Activated T-helper 1 cell treated with Interleukin-2 at 50 U/mL for 16 hours (primary cell): Measurements from ENCODE around the gene PLG.
"Not testable (repeated sequence)": the region's sequence is repeated elsewhere in the genome, so short reads cannot be mapped to it uniquely, and the experiment has no call there.

Experiments
- DNase-seq: peaks from one replicate; pipeline ENCODE4 v3.0.0-alpha.2; 2020; ENCODE audit warnings: low read depth

Gene PLG

GRCh38 chr6:160701918-160702680 lies at the start of gene PLG:
Gene PLG, plus strand, starts transcription at chr6:160702244. Its CDS starts 61 bp downstream, at chr6:160702305.
- not testable (repeated sequence) for DNase-seq

DNA sequence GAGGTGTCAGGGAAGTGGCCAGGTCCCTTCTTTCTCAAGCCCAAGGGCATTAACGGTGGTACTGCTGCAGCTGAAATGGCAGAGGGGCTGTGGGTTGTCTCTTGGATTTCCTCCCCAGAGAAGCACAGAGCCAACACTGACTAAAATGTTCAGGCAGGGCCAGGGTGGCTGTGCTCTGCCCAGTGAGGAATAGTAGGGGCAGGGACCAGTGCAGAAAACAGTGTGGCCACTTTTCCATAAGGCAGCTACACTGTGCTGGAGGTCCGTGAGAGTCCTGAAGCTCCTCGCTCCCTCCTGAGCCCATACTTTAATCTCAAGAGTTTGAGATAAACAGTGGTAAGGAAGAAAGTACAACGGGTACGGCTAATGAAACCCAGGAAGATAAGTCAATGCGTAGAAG lies 42.5 kb upstream of the PLG start:
- DNase-seq = no peak

DNA sequence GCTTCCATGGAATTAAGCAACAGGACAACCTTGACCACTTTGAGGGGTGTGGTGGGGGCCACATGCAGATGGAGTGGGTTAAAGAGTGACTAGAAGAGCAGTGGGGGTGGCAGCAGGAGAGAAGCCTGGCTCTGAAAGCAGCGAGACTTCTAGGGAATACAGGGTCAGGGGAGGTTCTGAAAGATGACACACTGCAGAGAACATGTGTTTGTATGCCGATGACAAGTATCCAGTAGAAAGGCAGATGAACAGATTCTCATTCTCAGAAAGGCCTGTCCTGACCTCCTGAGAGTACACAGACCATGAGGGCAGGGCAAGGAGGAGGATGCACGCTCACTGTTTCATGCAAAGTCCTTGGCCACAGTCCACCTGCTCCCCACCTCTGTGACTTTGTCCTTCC lies 40.8 kb upstream of the PLG start:
- no peak for DNase-seq

GRCh38 chr6:160662429-160662828 lies 39.6 kb upstream of the PLG start:
- no peak for DNase-seq

GRCh38 chr6:160662842-160663241 lies 39.2 kb upstream of the PLG start:
- no peak for DNase-seq

- DNase-seq = not testable (repeated sequence)
Observed at GRCh38 chr6:160664198-160664597, 37.8 kb upstream of the PLG start, which contains the start of gene LPA. Gene LPA, minus strand, starts transcription at chr6:160664275. Its CDS starts 61 bp downstream, at chr6:160664214.

DNA sequence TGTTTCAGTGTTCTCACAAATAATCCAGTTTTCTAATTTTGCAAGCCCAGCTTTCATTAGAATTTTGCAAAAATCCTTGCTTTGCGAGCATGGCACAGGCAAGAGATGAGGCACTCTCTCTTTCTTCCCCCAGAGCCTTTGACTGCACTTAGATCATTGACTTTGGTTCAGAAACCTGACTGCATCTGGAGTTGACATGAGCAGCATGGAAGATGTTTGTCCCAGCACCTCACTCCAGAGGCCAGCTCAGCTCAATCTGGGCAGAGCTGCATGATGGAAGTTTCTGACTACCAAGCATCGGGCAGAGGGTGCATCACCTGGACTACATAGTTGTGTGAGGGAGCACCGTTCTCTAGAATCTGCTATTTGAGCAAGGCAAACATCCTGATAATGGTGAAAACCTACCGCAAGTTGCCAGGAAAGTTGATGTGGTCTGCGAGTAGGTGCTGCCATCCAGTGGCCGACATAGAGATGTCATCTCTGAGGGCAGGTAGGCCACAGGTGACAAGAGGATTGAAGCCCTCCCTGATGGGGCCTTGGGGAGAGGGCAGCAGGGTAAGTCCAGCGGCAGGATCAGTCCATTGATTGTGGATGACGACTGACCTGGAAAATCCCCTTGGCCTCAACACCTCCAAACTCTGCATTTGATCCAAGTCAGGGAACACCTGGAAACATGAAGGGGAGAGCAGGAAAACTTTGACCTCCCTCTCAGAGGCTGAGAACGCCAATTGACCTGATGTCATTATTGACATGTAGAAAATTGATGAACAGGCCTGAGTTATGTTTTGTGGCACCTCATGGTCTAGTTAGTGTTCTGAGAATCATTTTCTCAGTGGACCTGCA lies 34.2 kb upstream of the PLG start:
- DNase-seq = no peak

DNA sequence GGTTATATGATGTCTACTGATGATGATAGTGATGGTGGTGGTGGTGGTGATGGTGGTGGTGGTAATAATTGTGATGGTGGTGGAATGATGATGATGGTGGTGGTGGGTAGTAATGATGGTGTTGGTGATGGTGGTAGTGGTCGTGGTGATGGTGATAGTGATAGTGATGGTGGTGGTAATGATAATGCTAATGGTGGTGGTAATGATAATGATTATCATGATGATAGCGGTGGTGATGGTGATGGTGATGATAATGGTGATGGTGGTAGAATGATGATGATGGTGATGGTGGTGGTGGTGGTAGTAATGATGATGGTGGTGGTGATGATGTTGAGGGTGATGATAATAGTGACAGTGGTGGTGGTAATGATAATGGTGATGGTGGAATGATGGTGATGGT lies 33.5 kb upstream of the PLG start:
- no peak for DNase-seq

- not testable (repeated sequence) for DNase-seq
Observed at GRCh38 chr6:160676418-160676817, 25.6 kb upstream of the PLG start.

DNA sequence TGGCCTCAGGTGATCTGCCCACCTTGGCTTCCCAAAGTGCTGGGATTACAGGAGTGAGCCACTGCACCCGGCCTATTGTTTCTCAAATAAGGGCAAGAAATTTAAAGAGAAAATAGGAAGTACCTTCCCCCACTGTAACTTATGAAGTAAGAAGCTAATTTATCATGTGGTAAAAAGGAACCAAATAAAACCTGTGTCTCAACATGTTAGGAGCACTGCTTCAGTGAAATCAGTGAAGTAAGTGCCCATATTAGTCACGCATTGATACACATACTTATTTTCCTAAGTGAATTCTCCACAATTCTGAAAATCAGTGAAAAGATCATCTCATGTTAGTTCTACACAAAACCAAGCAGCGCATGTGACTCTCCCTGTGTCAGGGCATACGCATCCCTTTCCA lies 23.8 kb upstream of the PLG start:
- DNase-seq = no peak

DNA sequence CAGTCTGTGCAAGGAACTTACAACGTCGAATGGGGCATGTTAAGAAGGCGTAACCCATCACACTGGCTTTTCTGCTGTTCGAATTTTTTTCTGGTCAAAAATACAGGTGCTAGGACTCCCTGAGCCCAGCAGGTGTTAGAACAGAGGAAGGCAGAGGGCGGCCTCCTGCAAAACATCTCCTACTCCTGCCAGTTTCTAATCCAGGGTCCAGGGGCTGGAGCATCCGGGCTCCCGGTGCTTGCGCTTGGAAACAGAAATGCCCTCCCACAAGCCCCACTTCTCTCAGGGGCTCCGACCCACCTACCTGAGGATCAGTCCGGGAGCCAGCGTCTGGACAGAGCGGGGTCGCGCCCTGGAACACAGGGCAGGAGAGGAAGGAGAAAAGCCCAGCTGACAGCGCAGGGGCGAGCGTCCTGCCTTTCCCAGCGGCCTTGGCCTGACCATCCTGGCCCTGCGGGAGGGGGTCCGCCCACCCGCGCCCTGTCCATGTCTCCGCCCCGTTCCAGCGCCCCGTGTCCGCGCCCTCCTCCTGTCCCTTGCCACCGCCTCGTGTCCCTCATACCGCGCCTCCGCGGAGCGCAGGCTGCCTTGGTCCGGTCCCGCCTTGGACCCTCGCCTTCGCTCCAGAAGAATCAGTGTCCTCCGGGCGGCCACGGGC lies 23.2 kb upstream of the PLG start:
- DNase-seq = no peak

DNA sequence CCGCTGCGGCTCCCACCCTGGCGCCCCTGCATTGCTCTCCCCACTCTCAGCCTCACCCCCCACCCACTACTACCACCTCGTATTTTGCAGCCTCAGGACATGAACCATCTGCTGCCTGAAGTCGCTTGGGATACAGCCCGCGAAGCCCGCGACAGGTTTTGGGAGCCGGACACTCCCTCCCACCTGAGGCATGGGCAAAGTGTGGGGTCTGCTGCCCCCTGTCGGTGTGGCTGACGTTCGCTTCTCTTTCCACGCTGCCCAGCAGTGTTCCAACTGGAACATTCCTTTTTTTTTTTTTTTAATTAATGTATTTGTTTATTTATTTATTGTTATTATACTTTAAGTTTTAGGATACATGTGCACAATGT lies 22.7 kb upstream of the PLG start:
- no peak for DNase-seq

- DNase-seq = not testable (repeated sequence)
Observed at GRCh38 chr6:160685101-160685761, 16.8 kb upstream of the PLG start.

GRCh38 chr6:160685762-160686450 lies 16.1 kb upstream of the PLG start:
- no peak for DNase-seq

- DNase-seq = no peak
Observed at GRCh38 chr6:160690458-160690857, 11.6 kb upstream of the PLG start.

- DNase-seq = no peak
Observed at GRCh38 chr6:160691617-160692016, 10.4 kb upstream of the PLG start.

DNA sequence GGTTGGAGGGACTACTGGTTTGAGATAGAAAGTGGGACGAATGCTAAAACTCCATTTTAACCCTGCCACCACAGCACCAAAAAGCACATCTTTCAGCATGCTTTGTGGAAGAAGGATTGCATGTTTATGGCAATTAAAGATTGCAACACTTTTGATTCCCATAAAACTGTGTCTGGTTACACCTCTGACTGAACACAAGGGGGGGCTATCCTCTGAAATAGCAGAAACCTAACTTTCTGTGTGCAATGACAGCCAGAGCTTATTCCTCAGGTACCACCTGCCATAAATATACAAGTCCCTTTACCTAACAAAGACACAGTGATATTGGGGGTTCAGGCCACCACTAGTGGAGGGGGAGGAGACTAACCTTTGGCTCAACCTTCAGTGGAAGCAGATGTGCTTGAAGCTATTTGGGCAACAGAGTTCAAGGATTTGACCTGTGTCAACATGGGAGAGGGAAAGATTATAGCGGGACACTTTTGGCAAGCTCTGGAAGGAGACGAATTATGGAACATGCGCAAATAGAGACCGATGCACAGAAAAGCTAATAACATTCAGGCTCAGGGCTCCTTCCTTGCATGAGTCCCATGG lies 9.6 kb upstream of the PLG start:
- no peak for DNase-seq

DNA sequence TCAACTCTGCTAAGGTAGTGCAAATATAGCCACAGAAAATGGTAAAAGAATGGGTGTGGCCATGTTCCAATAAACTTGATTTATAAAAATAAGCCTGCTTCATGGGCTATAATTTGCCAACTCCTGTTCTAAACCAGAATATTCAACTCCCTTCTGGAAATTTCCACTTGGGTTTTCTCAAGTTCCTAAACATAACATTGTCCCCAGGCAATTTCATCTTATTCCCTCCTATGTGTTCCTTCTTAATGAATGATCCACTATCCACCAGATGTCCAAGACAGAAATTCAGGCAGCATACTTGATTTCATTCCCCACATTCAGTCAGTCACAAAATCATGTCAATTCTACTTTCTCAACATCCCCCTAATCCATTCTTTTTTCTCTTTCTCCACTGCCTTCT lies 7.0 kb upstream of the PLG start:
- not testable (repeated sequence) for DNase-seq

DNA sequence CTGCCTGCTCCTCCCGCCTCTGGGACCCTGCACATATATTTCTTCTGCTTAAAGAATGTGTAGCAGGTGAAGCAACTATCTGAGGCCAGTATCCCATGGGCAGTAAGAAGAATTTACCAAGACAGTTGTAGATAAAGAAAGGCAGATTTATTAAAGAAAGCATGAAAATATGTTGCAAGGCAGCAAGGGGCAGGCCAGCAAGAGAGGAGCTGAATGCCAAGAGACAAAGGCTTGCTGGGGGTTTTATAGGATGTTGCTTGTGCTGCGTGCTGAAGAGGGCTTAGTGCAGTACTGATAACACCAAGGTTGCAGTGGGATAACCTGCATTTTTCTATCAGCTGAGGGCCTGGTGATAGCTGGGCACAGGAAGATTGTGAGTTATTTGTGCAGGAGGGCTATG lies 6.4 kb upstream of the PLG start:
- not testable (repeated sequence) for DNase-seq

DNA sequence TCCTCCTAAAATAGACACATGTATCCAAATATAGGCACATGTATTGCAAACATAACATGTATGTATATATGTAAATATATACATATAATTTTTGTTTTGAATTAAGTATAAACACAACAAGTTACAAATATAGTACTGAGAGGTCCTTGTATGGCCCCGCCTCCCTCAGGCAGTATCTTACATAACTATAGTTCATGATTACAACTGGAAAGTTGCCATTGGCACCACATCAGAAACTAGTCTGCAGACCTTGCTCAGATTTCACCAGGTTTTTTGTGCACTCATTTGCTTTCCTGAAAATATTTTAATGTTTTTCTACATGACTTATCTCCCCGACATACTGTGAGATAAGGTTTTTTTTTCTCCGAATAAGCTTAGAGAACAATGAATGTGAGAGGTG lies 5.2 kb upstream of the PLG start:
- DNase-seq = not testable (repeated sequence)

GRCh38 chr6:160697826-160698225 lies 4.2 kb upstream of the PLG start:
- no peak for DNase-seq
